ENCODE results near the gene C10orf90.

C10orf90 gene

DNA sequence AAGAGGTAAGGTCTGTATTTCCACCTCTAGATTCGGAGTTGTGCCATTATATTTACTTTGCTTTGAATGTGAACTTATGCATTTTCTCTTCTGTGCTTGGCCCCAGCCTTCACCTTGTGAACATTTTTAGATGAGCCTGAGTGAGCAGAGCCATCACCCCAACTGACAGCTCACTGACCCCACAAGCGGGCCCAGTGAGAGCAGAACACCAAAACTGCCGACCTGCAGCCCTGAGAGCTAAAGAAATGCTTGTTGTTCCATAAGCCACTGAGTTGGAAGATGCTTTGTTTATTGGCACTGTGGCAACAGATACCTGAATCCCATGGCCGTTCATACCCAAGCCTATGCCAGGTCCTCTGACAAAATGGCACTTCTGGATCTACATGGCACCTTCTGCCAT lies 37.8 kb downstream of the C10orf90 start:
- no peak for DNase-seq

DNA sequence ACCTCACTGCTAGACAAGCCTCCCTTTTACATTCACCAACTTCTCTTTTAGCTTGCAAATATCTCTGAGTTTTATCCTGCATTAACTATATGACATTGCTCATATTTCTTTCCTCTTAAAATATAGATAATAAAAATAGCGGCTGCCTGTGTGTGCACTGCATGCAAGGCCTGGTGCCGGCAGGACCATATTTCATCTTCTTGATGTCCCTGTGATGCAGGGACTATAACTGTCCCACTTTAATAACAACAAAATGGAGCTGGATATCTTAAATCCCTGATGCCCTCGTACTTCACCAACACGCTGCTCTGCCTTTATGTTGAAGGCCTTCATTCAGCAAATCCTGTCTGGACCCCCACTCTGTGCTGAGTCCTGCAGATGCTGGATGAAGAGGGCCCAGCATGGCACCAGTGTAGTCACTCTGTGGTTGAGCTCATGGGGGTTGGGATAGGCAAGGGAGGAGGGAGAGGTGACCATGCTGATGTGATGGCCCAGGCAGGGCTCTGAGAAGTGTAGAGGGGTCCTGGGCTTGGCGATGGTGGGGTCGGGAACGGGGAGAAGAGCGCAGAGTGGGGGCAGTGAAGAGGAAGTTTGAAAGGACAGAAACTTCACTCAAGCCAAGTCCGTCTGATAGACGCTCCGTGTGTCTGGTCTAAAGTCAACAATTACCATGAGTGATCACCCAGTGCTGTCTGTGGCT lies 40.4 kb downstream of the C10orf90 start:
- no peak for DNase-seq

DNA sequence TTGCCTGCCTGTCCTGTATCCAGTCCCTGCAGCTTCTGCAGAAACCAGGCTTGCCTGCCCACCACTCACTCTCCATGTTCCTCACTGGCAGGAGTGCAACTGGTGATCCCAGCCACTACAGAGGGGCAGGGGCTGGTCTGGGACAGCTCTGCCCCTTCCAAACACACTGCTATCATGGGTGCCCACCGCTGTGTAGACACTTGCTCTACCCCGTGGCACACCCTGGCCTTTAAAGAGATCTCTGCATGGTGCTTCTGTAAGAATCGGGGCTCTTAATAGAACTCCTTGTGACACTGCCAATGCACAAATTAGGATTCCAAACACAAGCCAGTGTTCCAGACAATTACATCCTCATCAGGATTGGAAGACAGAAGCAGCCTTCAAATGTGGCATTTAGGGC lies 41.7 kb downstream of the C10orf90 start:
- no peak for DNase-seq

DNA sequence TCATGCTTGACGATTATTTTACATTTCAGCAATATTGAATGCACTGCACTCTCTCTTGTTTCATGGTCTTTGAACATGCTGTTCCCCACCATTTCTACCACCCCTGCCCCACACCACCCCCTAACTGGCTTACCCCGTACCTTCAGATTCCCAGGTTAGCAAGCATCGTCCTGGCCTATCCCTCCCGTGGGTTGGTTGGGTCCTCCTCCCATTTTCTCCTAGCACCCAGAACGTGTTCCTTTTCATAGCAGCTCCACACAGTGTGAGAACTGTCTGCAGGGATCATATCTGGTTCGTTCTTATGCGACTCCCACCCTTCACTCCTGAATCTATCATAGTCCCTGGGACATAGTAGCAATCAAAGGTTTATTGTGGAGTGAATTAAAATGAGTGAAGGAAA lies 48.6 kb downstream of the C10orf90 start:
- DNase-seq, result no peak

DNA sequence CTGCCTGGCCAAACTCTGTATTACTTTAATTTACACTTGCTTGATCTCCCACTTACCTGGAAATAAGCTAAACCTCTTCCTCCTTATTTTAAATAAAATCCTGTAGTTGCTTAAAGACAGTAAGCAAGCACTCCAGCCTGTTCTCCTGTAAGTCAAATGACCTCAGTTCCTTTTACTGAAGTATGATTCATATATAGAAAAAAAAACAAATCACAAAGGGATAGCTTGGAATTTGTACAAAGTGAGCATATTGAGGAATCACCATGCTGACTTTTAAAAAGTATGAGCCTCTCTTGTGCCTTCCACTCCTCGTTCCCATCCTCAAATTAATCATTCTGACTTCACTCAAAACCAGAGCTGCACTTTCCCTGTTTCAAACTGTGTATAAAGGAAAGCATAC lies 52.0 kb downstream of the C10orf90 start:
- DNase-seq, result no peak

DNA sequence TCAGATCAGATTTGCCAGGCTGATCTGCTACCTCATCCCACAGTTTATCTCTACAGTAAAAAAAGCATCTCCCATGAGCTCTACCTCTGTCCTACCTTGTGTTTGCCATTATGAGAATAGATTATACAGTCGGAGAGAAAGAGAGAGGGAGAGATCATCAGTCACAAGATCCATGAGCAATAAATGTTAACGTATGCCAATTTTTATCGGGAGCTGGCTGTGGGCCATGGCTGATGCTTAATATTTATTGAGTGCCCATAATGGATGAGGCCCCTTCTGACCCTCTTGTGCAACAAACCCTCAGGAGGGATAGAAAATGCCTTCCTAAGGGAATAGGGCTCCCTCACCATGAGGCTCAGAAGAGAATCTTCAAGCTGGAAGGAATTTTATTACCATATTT lies 52.8 kb downstream of the C10orf90 start:
- no peak for DNase-seq

DNA sequence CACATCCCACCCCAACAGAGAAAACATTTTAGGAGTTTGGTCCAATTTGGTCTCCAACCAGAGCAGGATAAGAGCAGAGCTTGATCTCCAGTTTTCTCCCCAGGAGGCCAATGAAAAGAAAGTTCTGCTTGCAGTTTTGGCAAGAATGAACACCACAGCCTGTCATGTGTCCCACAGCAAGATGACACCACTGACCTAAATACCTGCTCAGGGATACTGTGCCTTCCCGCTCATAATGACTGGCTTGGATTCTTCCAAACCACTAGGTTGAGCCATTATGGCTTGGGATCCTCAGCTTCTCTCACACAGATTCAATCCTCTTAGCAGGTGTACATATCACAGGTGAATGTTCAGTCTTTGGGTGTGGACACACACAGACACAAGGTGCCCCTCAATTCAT lies 53.3 kb downstream of the C10orf90 start:
- no peak for DNase-seq

DNA sequence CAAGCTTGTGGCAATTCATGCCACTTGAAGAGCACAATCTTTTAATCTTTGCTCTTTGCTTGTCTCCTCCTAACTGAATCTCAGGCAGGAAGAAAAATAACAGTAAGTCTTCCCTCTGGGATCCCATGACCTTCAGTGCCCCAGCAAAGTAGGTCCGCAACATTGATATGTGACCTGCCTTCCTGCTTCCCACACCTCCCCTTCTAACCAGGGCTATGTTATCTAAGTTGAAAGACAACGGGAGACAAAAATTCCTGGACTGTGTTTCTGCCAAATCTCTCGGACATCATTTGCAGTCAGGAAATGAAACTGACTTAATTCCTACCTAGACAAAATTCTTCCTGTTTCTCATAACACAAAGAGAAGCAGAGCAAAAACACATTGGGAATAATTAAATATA lies 53.8 kb downstream of the C10orf90 start:
- no peak for DNase-seq

DNA sequence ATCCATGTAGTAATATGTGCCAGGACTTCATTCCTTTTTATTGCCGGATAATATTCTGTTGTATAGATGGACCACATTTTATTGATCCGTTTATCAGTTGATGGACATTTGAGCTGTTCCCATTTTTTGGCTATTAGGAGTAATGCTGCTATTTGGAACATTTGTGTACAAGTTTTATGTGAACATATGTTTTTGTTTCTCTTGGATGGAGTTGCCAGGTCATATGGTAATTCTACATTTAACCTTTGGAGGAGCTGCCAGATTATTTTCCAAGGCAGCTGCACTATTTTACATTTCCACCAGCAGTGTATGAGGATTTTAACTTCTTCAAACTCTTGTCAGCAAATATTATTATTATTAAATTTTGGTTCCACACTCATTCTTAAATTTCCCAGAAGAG lies 59.2 kb downstream of the C10orf90 start:
- DNase-seq, result no peak

DNA sequence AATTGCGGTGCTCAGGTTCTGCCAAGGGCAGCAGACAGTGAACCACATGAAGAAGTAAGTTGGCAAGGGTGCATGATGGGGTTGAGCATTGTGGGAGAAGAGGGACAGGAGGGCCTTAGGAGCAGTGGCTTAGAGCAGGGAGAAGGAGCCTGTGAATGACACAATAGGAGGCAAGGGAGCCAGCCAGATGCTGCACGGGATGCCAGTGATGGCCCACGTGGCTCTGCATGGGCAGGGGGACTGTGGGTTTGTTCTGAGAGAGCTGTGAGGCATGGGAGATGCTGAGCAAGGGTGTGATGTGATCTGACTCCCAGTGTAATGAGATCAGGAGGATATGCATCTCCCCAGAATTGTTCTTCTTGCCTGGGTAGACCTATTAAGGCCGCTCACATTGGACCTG lies 60.9 kb downstream of the C10orf90 start:
- no peak for DNase-seq

DNA sequence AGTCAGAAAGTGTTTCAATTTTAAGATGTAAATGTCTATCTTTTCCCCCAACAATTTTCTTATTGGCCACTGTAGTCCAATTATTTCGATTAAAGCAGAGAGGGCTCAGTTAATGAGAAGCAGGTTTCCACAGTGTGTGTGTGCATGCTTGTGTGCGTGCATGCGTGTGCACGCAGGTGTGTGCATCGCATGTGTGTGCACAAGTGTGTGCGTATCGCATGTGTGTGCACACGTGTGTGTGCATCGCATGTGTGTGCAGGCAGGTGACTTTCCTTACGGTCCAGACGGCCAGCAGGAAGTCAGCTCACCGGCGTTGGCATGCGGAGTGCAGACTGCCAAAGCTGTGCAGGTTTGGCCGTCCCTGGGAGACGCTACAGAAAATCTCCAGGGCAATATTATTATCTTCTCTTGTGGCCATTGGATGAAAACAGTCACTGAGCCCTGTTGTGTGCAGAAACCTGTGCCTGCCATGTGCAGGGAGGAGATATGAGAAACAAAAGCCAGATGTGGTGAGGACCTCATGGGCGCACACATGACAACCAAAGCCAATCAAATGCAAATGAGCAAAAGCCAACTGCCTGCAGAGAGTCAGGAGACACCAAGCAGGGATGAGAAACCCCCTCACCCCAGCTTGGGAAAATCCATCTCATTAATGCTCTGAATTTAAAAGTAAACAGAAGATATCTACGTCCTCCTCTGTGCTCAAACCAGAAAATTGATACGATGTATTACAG lies 70.4 kb downstream of the C10orf90 start:
- DNase-seq, result peak; percentile 20

DNA sequence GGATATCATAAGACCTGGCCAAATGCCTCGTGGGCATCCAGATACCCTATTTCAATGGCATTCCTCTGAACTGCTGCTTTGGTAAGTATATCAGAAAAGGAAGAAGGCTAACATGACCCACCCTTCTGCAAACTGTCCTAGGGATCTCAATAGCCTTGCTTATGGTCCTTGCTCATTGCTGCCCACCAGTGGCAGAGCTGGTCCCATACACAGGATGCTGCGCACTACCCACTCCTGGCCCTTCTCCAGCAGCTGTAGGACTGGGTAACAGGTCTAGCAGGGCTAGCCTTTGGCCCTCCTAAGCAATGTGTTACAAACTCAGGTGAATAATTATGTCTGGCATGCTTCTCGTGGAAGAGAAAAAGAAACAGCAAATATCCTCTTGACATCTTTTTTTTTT lies 72.5 kb downstream of the C10orf90 start:
- peak; percentile 73 for DNase-seq

DNA sequence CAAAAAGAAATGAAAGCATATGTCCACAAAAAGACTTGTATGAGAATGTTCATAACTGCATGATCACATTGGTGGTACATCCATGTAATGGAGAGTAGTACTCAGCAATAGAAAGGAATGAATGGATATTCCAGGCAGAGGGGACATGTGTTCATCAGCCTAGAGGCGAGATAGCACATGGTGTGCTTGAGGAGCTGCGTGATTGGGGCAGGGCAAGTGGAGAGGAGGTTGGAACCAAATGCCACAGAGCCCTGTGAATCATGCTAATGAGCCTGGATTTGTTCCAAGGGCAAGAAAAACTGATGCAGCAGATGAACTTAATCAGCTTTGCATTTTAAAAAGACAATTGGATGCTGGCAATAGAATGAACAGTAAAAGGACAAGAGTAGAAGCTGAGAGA lies 73.3 kb downstream of the C10orf90 start:
- DNase-seq, result no peak

DNA sequence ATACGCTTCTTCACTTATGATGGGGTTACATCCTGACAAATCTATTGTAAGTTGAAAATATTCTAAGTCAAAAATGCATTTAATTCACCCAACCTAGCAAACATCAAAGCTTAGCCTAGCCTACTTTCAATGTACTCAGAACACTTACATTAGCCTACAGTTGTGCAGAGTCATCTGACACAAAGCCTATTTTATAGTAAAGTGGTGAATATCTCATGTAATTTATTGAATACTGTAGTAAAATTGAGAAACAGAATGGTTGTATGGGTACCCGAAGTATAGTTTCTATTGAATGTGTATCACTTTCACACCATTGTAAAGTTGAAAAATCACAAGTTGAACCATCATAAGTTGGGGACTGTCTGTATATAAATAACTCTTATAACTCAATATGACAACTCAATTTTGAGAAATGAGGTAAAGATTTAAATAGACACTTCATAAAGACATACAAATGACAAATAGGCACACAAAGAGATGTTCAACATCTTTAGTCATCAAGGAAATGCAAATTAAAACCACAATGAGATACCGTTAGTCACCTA lies 73.9 kb downstream of the C10orf90 start:
- DNase-seq, result no peak

DNA sequence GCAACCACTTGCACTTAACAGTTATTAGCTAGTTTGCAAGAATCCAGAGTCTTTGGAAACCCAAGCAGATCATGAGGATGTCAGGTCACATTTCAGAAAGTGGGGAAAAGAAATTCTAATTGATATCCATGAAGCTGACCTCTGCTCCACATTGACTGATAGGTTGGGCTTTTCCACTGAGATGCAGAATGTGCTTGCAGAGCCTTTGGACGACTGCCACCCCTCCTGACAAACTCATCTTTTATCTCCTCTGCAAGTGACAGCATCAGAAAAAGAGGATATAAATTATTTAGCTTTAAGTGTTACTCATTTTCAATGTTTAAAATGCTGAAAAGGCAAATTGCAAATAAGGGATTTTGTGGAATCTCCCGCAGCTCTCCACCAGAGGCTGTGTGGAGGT lies 75.3 kb downstream of the C10orf90 start:
- DNase-seq, result no peak

DNA sequence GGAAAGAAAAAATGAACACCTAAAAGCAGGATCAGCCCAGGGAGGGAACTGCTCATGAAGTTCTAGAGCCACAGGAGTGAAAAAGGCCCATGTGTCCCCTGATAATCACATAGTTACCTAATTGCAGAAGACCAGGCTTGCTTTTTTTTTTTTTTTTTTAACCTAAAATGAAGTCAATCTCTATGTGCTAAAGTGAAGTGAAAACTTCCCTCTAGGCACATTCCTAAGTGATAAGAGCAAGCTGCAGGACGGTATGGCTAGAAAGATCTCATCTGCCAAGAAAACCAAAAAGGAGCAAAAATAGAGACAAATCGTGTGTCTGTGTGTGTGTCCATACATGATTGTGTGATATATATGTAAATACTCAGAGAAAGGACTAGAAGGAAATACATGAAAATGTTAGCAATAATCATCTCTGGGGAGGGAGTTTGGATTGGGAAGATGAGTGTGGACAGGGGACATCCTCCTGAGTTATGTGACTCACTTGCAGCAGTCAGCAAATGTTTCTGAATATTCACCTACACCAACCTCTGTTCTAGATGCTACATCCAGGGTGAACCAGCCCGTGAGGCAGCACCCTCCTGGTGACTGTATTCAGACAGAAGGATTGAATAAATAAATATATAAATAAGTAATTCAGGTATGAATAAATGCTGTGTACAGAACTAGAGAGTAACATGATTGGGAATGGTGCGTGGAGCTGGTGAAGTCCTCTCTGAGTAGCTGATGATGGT lies 76.4 kb downstream of the C10orf90 start:
- DNase-seq, result no peak

DNA sequence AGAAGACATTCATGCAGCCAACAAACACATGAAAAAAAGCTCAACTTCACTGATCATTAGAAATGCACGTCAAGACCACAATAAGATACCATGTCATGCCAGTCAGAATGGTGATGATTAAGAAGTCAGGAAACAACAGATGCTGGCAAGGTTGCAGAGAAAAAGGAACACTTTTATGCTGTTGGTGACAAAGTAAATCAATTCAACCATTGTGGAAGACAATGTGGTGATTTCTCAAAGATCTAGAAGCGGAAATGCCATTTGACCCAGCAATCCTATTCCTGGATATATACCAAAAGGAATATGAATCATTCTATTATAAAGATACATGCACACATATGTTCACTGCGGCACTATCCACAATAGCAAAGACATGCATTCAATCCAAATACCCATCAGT lies 77.6 kb downstream of the C10orf90 start:
- no peak for DNase-seq

DNA sequence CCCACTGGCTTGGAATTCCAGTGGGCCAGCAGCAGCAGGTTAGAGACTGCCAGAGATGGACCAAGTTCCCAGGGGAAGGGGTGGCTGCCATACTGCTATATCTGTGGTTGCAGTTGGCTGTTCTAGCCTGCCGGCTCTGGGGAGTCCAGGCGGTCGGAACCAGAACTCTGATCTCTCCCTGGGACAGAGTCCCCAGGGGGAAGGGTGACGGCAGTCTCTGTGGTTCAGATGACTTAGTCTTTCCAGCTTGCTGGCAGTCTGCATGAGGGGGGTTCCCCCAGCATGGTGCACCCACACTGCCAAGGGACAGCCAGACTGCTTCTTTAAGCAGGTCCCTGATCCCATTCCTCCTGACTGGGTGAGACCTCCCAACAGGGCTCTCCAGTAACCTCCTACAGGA lies 82.5 kb downstream of the C10orf90 start:
- no peak for DNase-seq

DNA sequence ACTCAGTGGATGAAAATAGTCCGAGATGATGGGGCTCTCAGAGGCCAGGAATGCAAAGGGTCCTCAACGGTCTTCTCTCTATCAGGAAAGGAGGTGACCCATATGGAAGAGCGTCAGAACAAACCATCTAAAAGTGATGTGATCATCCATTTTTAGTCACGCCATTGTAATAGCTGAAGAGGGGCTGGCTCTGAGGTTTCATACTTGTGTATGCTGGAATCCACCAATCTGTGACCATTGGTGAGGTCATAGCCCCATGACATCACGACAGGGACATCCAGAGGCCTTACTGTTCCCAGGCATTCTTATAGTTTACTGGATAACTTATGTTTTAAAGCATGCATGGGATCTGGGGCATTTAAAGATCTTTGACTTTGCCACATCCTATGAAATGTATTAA lies 83.6 kb downstream of the C10orf90 start:
- DNase-seq, result no peak

DNA sequence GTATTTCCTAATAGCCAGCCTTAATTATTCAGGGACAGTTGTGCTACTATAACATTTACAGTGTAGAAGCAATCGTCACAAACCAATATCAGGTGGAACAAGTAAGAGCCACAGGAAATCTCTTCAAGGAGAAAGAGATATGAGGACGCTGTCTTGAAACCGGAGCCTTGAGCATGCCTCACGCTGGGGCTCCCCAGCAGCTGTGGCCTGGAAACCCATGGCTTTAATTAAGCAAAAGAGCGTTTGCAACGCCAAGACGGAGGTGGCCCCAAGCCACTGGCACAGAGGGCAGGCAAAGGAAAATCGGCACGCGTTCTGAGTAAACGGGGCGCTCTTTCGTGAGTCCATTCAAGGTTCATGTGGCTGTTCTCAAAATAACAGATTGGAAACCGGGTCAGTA lies 84.4 kb downstream of the C10orf90 start:
- no peak for DNase-seq

DNA sequence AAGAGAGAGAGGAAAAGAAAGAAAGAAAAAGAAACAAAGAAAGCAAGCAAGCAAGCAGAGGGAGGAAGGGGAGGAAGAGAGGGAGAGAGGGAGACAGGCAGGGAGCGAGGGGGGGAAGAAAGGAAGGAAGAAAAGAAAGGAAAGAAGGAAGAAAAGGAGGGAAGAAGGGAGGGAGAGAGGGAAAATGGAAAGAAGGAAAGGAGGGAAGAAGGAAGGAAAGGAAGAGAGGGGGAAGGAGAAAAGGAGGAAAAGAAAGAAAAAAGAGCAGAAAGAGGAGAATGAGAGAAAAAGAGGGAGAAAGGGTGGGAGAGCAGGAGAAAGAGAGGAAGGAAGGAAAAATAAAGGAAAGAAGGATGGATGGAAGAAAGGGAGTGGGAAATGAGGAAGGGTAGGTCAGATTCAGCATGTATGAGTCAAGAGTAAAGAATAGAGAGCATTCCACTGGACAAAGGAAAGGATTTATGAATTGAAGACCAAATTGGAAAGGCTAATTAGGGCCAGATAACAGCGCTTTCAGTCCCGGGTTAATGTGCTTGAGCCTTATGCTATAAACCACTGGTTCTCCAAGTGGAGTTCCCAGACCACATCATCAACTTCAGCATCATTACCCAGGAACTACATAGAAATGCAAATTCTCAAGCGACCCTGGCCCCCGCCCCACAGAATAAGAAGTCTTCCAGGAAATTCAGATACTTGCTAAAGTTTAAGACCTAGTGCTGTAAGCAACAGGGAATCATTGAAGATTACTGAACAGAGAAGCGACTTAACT lies 85.1 kb downstream of the C10orf90 start:
- DNase-seq, result no peak

DNA sequence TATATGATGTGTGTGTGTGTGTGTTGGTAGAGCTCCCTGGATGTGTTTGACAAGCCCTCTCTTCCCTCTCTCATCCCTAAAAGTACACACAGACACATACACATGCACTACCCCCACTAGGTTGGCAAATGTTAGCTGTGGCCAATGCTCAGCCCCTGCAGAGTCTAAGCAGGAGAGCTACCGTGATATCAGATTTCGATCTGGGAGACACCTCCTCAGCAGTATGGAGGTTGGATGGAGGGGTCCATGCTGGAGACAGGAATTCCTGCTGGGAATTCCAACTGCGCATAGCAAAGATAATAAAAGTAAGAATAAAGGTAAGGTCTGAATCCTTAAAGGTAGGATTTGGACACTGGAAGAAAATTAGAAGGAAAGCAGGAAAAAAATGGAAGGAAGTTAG lies 85.7 kb downstream of the C10orf90 start:
- no peak for DNase-seq

DNA sequence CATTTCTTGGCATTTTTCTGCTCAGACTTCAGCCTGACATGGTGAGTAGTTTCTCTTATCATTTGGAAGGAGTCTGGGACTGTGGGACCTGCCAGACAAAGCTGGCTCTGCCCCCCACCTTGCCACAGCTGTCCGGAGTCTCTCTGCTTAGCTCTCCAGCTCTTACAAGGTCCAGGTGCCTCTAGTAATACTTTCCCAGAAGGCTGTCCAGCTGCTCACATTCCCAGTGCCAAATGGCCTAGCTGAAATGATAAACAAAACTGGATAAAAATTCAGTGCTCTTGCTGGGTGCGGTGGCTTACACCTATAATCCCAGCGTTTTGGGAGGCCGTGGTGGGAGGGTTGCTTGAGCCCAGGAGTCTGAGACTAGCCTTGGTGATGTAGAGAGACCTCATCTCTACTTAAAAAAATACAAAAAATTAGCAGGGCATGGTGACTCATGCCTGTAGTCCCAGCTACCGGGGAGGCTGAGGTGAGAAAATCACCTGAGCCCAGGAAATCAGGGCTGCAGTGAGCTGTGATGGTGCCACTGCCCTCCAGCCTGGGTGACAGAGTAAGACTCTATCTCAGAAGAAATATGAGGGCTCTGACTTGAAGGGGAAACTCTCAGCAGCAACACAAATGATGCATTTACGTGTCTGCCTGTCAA lies 86.8 kb downstream of the C10orf90 start:
- DNase-seq, result no peak

Measured in hematopoietic multipotent progenitor cell treated with erythropoietin and hydrocortisone succinate and interleukin-3 and kit ligand, for 4 days (in vitro differentiated cells).